C4-2B (cell line): ENCODE measurements around the gene NPAS3.

Experiments
- CTCF ChIP-seq: fragments of 450-650 bp; conservative IDR thresholded peaks from 2 replicates; pipeline ENCODE4 v1.5.1; 2017; ENCODE audit warnings: mild to moderate bottlenecking
- ZFX ChIP-seq: fragments of 450-650 bp; IDR thresholded peaks from 2 replicates; pipeline ENCODE4 v1.6.1; 2017

- TF ChIP-seq CTCF (no peak), ZFX (no peak)
These were observed 721.6 kb downstream of the NPAS3 start for GRCh38 chr14:33660248-33660647.
